IMR-90 (cell line): ENCODE measurements around the gene NUP54. TPM values are rescaled to one million over a fixed set of nuclear protein-coding genes. Genes with fewer than 3 reads are reported as not detected.

Experiments used
- ATAC-seq: fragments of 200-7000 bp; cut with Tn5 transposase; 2 replicates; pipeline ENCODE4 v1.9.1; 2020; ENCODE audit warnings: low read depth, mild to moderate bottlenecking, moderate library complexity
- BruUV-seq: library from RNA; stranded (reverse); fragments of 400-500 nt; replicated peaks from 2 replicates; lab custom pipeline; 2021; lab: Mats Ljungman, UMichigan
- CTCF ChIA-PET: fragments of 300-600 bp; formaldehyde crosslinking; extraction: SDS; loops from one replicate; lab custom pipeline; 2021; ENCODE audit warnings: antibody characterized with exemption; lab: Yijun Ruan, JAX
- POLR2A ChIA-PET: fragments of 300-600 bp; sonication (Branson Sonifier 250); formaldehyde crosslinking; loops from one replicate; lab custom pipeline; 2022; ENCODE audit warnings: antibody characterized with exemption; ENCODE audit not compliant: unreplicated experiment; lab: Charles Lee
- DNase-seq: peaks from one replicate; pipeline ENCODE4 v3.0.0; 2013
- H2AFZ ChIP-seq: replicated peaks from 2 replicates; pipeline ENCODE3; 2013; ENCODE audit warnings: low read length, mild to moderate bottlenecking; ENCODE audit not compliant: poor library complexity
- H2AK5ac ChIP-seq: 2 replicates; pipeline ENCODE4 v1.6.1; 2013; ENCODE audit warnings: low read depth, low read length, inconsistent platforms
- H2AK9ac ChIP-seq: replicated peaks from 2 replicates; pipeline ENCODE3; 2013; ENCODE audit warnings: mild to moderate bottlenecking, low read depth, low read length, moderate library complexity; ENCODE audit not compliant: poor library complexity
- H2BK120ac ChIP-seq: 2 replicates; pipeline ENCODE4 v1.6.1; 2013; ENCODE audit warnings: low read depth, low read length, inconsistent platforms
- H2BK15ac ChIP-seq: 3 replicates; pipeline ENCODE4 v1.6.1; 2013; ENCODE audit warnings: low read depth, low read length, inconsistent platforms
- H2BK20ac ChIP-seq: 2 replicates; pipeline ENCODE4 v1.6.1; 2013; ENCODE audit warnings: low read depth, mild to moderate bottlenecking, inconsistent platforms, low read length, moderate library complexity
- H2BK5ac ChIP-seq: 2 replicates; pipeline ENCODE4 v1.6.1; 2013; ENCODE audit warnings: mild to moderate bottlenecking, low read depth, low read length, inconsistent platforms; ENCODE audit not compliant: poor library complexity, severe bottlenecking
- H3K14ac ChIP-seq: replicated peaks from 2 replicates; pipeline ENCODE4 v1.6.1; 2013; ENCODE audit warnings: low read depth, low read length, inconsistent platforms
- H3K18ac ChIP-seq: 2 replicates; pipeline ENCODE4 v1.6.1; 2013; ENCODE audit warnings: low read depth, low read length, control low read depth
- H3K23ac ChIP-seq: 2 replicates; pipeline ENCODE4 v1.6.1; 2013; ENCODE audit warnings: low read depth, low read length, inconsistent platforms
- H3K27ac ChIP-seq: 2 replicates; pipeline ENCODE4 v1.5.1; 2013; ENCODE audit warnings: mild to moderate bottlenecking, control low read depth, low read length; ENCODE audit not compliant: insufficient read depth
- H3K27me3 ChIP-seq: 2 replicates; pipeline ENCODE4 v1.6.1; 2013; ENCODE audit warnings: low read length; ENCODE audit not compliant: control insufficient read depth, insufficient read depth
- H3K36me3 ChIP-seq: 2 replicates; pipeline ENCODE4 v1.6.1; 2013; ENCODE audit warnings: low read length, mixed read lengths; ENCODE audit not compliant: control insufficient read depth, insufficient read depth
- H3K4ac ChIP-seq: 2 replicates; pipeline ENCODE4 v1.6.1; 2013; ENCODE audit warnings: low read depth, low read length, inconsistent platforms
- H3K4me1 ChIP-seq: 2 replicates; pipeline ENCODE4 v1.6.1; 2013; ENCODE audit warnings: low read length, mixed read lengths; ENCODE audit not compliant: control insufficient read depth, insufficient read depth
- H3K4me2 ChIP-seq: 2 replicates; pipeline ENCODE4 v1.6.1; 2013; ENCODE audit warnings: low read depth, mild to moderate bottlenecking, control low read depth, low read length, moderate library complexity
- H3K4me3 ChIP-seq: 2 replicates; pipeline ENCODE4 v1.5.1; 2013; ENCODE audit warnings: low read depth, mild to moderate bottlenecking, control low read depth, low read length, moderate library complexity; ENCODE audit not compliant: insufficient read depth
- H3K56ac ChIP-seq: 2 replicates; pipeline ENCODE4 v1.6.1; 2013; ENCODE audit warnings: low read length, inconsistent platforms; ENCODE audit not compliant: insufficient read depth; ENCODE audit errors: extremely low read depth
- H3K79me1 ChIP-seq, 2 experiments: 2 replicates each; pipeline ENCODE4 v1.6.1; 2013; ENCODE audit warnings: low read length in 2 of 2, inconsistent platforms in 1 of 2, low read depth in 1 of 2
- H3K9ac ChIP-seq: 2 replicates; pipeline ENCODE4 v1.6.1; 2013; ENCODE audit warnings: low read depth, low read length, control low read depth
- H3K9me1 ChIP-seq: 2 replicates; pipeline ENCODE4 v1.6.1; 2013; ENCODE audit warnings: low read length, inconsistent platforms; ENCODE audit not compliant: insufficient read depth
- H3K9me3 ChIP-seq: 2 replicates; pipeline ENCODE4 v1.6.1; 2013; ENCODE audit warnings: low read length; ENCODE audit not compliant: control insufficient read depth, insufficient read depth
- H4K20me1 ChIP-seq: 2 replicates; pipeline ENCODE4 v1.6.1; 2013; ENCODE audit warnings: low read length, inconsistent platforms; ENCODE audit not compliant: insufficient read depth
- H4K5ac ChIP-seq: 2 replicates; pipeline ENCODE4 v1.6.1; 2013; ENCODE audit warnings: mild to moderate bottlenecking, low read depth, low read length, control low read depth
- H4K8ac ChIP-seq, 2 experiments: 2 replicates each; pipeline ENCODE4 v1.6.1; 2013; ENCODE audit warnings: low read depth in 2 of 2, low read length in 2 of 2, control low read depth in 1 of 2, inconsistent platforms in 1 of 2
- H4K91ac ChIP-seq: 2 replicates; pipeline ENCODE4 v1.6.1; 2013; ENCODE audit warnings: low read depth, low read length, inconsistent platforms; ENCODE audit not compliant: insufficient read depth
- CEBPB ChIP-seq: IDR thresholded peaks from 2 replicates; pipeline ENCODE4 v1.6.1; 2012; ENCODE audit warnings: low read depth, low read length, improper control_type of control experiment
- dilution Hi-C: fragments of 300-500 bp; cut with HindIII; formaldehyde crosslinking; loops from one replicate; pipeline ENCODE4 v1.14.3; 2018; ENCODE audit warnings: low sequenced_read_pairs; ENCODE audit not compliant: unreplicated experiment
- in situ Hi-C: fragments of 300-500 bp; cut with MboI; formaldehyde crosslinking; loops from 3 replicates; pipeline ENCODE4 v1.14.3; 2019; ENCODE audit warnings: low sequenced_read_pairs, inconsistent platforms, mixed read lengths
- intact Hi-C: fragments of 100-400 bp; cut with micrococcal nuclease; formaldehyde crosslinking; loops from 2 replicates; pipeline ENCODE4 v1.10.0; 2022
- polyA plus RNA-seq, 3 experiments: library from polyadenylated mRNA; depleted of rRNA; stranded (reverse); fragments of >200 nt; gene quantifications; 2 replicates each; pipeline ENCODE4 v1.2.3, GENCODE V29; 2012; ENCODE audit warnings: low replicate concordance in 1 of 3
- total RNA-seq: library from RNA; depleted of rRNA; stranded (reverse); fragments of >200 nt; gene quantifications from 2 replicates; pipeline ENCODE4 v1.2.3, GENCODE V29; 2012
- TF ChIP-seq, protein P1 (sequence below): fragments of 150-350 bp; IDR thresholded peaks from 2 replicates; pipeline ENCODE4 v1.6.1; 2017; ENCODE audit warnings: mild to moderate bottlenecking, antibody characterized with exemption, low read length, low read depth

Gene NUP54
- total and polyA plus RNA-seq, 2 of the 4 experiments (the other 2 are of a cell fraction) = 24.6 to 44.4 TPM

DNA sequence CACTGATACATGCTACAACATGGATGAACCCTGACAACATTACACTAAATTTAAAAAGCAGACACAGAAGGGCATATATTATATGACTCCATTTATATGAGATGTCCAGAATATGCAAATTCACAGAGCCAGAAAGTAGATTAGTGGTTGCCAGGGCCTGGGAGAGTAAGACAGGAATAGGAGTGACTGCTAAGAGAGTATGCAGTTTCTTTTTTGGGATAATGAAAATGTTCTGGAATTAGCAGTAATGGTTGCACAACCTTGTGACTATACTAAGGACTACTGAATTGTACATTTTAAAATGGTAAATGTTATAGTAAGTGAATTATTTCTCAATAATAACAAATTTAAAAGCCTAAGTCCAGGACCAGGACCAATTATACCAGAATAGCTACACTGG, 29.5 kb upstream of the NUP54 start:
- H3K36me3 ChIP-seq = peaks cover 16% of the 10 kb centered on the region

More for the DNA sequence above, 29.5 kb upstream of the NUP54 start:
- Histone ChIP-seq H3K56ac (no peak overlapping the region), H4K5ac (no peak overlapping the region), H3K4ac (no peak overlapping the region), H3K23ac (no peak overlapping the region), H2BK20ac (no peak overlapping the region), H2BK15ac (no peak overlapping the region), H4K8ac (no peak overlapping the region), H3K4me2 (no peak overlapping the region), H3K27ac (no peak overlapping the region), H3K4me1 (no peaks in the 10 kb centered on the region), H2AFZ (no peak overlapping the region), H2BK120ac (no peak overlapping the region), H3K9ac (no peak overlapping the region), H3K9me3 (no peaks in the 10 kb centered on the region), H2AK5ac (no peak overlapping the region), H3K9me1 (no peaks in the 10 kb centered on the region), H3K4me3 (no peak overlapping the region), H3K14ac (no peak overlapping the region), H3K27me3 (no peaks in the 10 kb centered on the region), H2BK5ac (no peak overlapping the region), H3K18ac (no peak overlapping the region), H3K79me1 (peaks cover 14 to 25% of the 10 kb centered on the region in 2 experiments; a peak in 3 of 4 replicates), H4K20me1 (peaks cover 4% of the 10 kb centered on the region; the same call in 1 of the 2 replicates), H4K91ac (no peak overlapping the region), H2AK9ac (no peak overlapping the region)
- POLR2A ChIA-PET = no interaction called here
- CTCF ChIA-PET = interaction anchor here (0.5 kb wide), 1 partner anchor 198 kb away, joined by 3 read pairs; no protein-coding TSS in a partner anchor
- dilution Hi-C loops = no loop called here
- intact Hi-C loops = loop anchor here (2.0 to 10.0 kb wide), 3 partner anchors 129 to 577 kb away; partner anchors contain the start of gene STBD1
- no peak for ATAC-seq
- 0 out of 2 replicates have a peak, but pooled peaks have one; percentile 13 for TF ChIP-seq CEBPB
- TF ChIP-seq, protein P1, sequence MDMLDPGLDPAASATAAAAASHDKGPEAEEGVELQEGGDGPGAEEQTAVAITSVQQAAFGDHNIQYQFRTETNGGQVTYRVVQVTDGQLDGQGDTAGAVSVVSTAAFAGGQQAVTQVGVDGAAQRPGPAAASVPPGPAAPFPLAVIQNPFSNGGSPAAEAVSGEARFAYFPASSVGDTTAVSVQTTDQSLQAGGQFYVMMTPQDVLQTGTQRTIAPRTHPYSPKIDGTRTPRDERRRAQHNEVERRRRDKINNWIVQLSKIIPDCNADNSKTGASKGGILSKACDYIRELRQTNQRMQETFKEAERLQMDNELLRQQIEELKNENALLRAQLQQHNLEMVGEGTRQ = no peak
- no peak for DNase-seq
- in situ Hi-C loops = no loop called here
- no TSS peak for BruUV-seq
